GM23338 (cell line): ENCODE measurements around the gene ZNF792. TPM values are rescaled to one million over a fixed set of nuclear protein-coding genes. Genes with fewer than 3 reads are reported as not detected.

Experiments
- ATAC-seq: fragments of 200-7000 bp; cut with Tn5 transposase; 3 replicates; pipeline ENCODE4 v1.9.1; 2020
- DNase-seq: peaks from one replicate; pipeline ENCODE4 v3.0.0-alpha.2; 2015; ENCODE audit warnings: low spot score
- H2AFZ ChIP-seq: fragments of 200-600 bp; sonication (generic); 2 replicates; pipeline ENCODE4 v1.8.0; 2016; ENCODE audit warnings: antibody characterized with exemption, mild to moderate bottlenecking, moderate library complexity
- H3F3A ChIP-seq: fragments of 200-600 bp; sonication (generic); replicated peaks from 2 replicates; pipeline ENCODE4 v1.8.0; 2017; ENCODE audit warnings: antibody characterized with exemption, mixed run types, low read depth
- H3K27ac ChIP-seq: fragments of 200-600 bp; sonication (generic); 2 replicates; pipeline ENCODE4 v1.6.1; 2016; ENCODE audit warnings: low read depth
- H3K27me3 ChIP-seq: fragments of 200-600 bp; sonication (generic); 2 replicates; pipeline ENCODE4 v1.8.0; 2016; ENCODE audit warnings: mild to moderate bottlenecking, mixed run types, moderate library complexity; ENCODE audit not compliant: insufficient read depth
- H3K36me3 ChIP-seq: fragments of 200-600 bp; sonication (generic); 2 replicates; pipeline ENCODE4 v1.8.0; 2016; ENCODE audit warnings: mild to moderate bottlenecking; ENCODE audit not compliant: insufficient read depth
- H3K4me1 ChIP-seq: fragments of 200-600 bp; sonication (generic); 2 replicates; pipeline ENCODE4 v1.8.0; 2016; ENCODE audit warnings: mild to moderate bottlenecking, moderate library complexity; ENCODE audit not compliant: insufficient read depth
- H3K4me2 ChIP-seq: fragments of 200-600 bp; sonication (generic); 2 replicates; pipeline ENCODE4 v1.7.1; 2017; ENCODE audit warnings: mixed run types
- H3K4me3 ChIP-seq: fragments of 200-600 bp; sonication (generic); 2 replicates; pipeline ENCODE4 v1.6.1; 2016; ENCODE audit warnings: mixed run types
- H3K79me2 ChIP-seq: fragments of 200-600 bp; sonication (generic); replicated peaks from 2 replicates; pipeline ENCODE4 v1.8.0; 2017; ENCODE audit warnings: mild to moderate bottlenecking; ENCODE audit not compliant: insufficient read depth
- H3K9me2 ChIP-seq: fragments of 200-600 bp; sonication (generic); 2 replicates; pipeline ENCODE4 v1.8.0; 2017; ENCODE audit not compliant: insufficient read depth
- H4K20me1 ChIP-seq: fragments of 200-600 bp; sonication (generic); replicated peaks from 2 replicates; pipeline ENCODE4 v1.8.0; 2017; ENCODE audit warnings: mild to moderate bottlenecking; ENCODE audit not compliant: insufficient read depth
- H3K27ac Mint-ChIP-seq: 2 replicates; pipeline ENCODE4 v1.8.0; 2020; ENCODE audit warnings: inconsistent platforms, mild to moderate bottlenecking, moderate library complexity, mixed read lengths
- H3K27me3 Mint-ChIP-seq: 3 replicates; pipeline ENCODE4 v1.8.0; 2022; ENCODE audit warnings: low read depth, mild to moderate bottlenecking, moderate library complexity, mixed read lengths, inconsistent platforms; ENCODE audit not compliant: insufficient read depth, poor library complexity
- H3K36me3 Mint-ChIP-seq: 3 replicates; pipeline ENCODE4 v1.8.0; 2021; ENCODE audit warnings: low read depth, mild to moderate bottlenecking, inconsistent platforms, moderate library complexity, mixed read lengths
- H3K4me1 Mint-ChIP-seq: 3 replicates; pipeline ENCODE4 v1.8.0; 2020; ENCODE audit warnings: mild to moderate bottlenecking, inconsistent platforms, mixed read lengths
- H3K4me3 Mint-ChIP-seq: 3 replicates; pipeline ENCODE4 v1.8.0; 2021; ENCODE audit warnings: moderate library complexity, mild to moderate bottlenecking, inconsistent platforms, mixed read lengths
- H3K9me3 Mint-ChIP-seq: 3 replicates; pipeline ENCODE4 v1.8.0; 2020; ENCODE audit warnings: moderate library complexity, mild to moderate bottlenecking, inconsistent platforms, mixed read lengths
- EZH2 ChIP-seq: fragments of 200-600 bp; sonication (generic); IDR thresholded peaks from one replicate; pipeline ENCODE4 v1.8.0; 2017; ENCODE audit warnings: antibody characterized with exemption, mild to moderate bottlenecking, low read depth; ENCODE audit not compliant: unreplicated experiment
- JUNB ChIP-seq: IDR thresholded peaks from one replicate; pipeline ENCODE4 v1.6.1; 2016; ENCODE audit warnings: antibody characterized with exemption; ENCODE audit not compliant: unreplicated experiment
- NANOG ChIP-seq: IDR thresholded peaks from 2 replicates; pipeline ENCODE4 v1.6.1; 2016; ENCODE audit warnings: antibody characterized with exemption, borderline replicate concordance
- POLR2AphosphoS5 ChIP-seq: IDR thresholded peaks from 2 replicates; pipeline ENCODE4 v1.6.1; 2016; ENCODE audit warnings: antibody characterized with exemption, low read depth
- STAT1 ChIP-seq: IDR thresholded peaks from one replicate; pipeline ENCODE4 v1.6.1; 2016; ENCODE audit warnings: antibody characterized with exemption; ENCODE audit not compliant: unreplicated experiment
- ZNF114 ChIP-seq: fragments of 250-450 bp; sonication (Bioruptor Pico); IDR thresholded peaks from 2 replicates; pipeline ENCODE4 v1.5.0; 2020; ENCODE audit warnings: mild to moderate bottlenecking, moderate library complexity
- polyA plus RNA-seq: library from polyadenylated mRNA; unstranded; fragments of >200 nt; fragmentation: Nextera tagmentation; extraction: Ambion mirVana; gene quantifications from 2 replicates; pipeline ENCODE4 v1.2.1, GENCODE V29; 2016
- total RNA-seq: library from RNA; depleted of rRNA; stranded (reverse); fragments of >200 nt; shearing (Covaris generic); gene quantifications from 2 replicates; pipeline ENCODE4 v1.2.3, GENCODE V29; 2014
- TF ChIP-seq, protein P1 (sequence below): fragments of 250-450 bp; sonication (Bioruptor Pico); IDR thresholded peaks from 2 replicates; pipeline ENCODE4 v1.5.0; 2020; ENCODE audit warnings: mild to moderate bottlenecking, moderate library complexity

ZNF792 gene
- total and polyA plus RNA-seq, 2 experiments from 2014 or later = 1.3 to 12.8 TPM

DNA sequence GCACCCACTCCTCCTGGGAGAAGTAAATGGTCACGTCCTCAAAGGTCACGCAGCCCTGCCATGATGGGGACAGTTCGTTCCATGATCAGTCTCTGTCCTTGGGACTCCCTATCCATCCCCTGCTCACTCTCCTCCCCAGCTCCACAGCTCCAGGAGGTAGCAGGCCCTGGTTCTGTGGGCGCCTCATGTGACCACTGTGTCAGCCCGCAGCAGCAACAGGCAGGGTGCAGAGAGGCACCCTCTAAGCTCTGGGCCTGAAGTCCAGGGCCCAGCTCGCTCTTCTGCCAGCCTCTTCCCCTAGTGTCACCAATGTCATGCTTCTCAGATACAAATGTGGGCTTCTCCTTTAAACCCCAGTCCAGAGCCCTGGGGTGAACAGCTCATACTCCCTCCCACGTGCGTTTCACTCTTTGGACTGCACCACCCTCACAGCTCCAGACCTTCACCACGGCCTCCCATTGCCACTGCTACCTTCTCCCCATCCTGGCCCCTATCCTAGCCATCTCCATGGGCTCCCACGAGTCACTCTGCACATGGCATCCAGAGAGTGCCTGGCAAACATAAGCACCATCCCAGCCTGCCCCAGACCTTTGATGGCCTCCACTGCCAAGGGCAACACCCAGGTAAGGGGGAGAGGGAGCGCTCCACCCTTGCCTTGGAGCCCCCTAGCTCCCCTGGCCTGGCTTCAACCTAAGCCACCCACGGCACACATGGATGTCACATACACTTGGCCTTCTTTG lies 2.9 kb downstream of the ZNF792 start (continued):
- TF ChIP-seq, protein P1, sequence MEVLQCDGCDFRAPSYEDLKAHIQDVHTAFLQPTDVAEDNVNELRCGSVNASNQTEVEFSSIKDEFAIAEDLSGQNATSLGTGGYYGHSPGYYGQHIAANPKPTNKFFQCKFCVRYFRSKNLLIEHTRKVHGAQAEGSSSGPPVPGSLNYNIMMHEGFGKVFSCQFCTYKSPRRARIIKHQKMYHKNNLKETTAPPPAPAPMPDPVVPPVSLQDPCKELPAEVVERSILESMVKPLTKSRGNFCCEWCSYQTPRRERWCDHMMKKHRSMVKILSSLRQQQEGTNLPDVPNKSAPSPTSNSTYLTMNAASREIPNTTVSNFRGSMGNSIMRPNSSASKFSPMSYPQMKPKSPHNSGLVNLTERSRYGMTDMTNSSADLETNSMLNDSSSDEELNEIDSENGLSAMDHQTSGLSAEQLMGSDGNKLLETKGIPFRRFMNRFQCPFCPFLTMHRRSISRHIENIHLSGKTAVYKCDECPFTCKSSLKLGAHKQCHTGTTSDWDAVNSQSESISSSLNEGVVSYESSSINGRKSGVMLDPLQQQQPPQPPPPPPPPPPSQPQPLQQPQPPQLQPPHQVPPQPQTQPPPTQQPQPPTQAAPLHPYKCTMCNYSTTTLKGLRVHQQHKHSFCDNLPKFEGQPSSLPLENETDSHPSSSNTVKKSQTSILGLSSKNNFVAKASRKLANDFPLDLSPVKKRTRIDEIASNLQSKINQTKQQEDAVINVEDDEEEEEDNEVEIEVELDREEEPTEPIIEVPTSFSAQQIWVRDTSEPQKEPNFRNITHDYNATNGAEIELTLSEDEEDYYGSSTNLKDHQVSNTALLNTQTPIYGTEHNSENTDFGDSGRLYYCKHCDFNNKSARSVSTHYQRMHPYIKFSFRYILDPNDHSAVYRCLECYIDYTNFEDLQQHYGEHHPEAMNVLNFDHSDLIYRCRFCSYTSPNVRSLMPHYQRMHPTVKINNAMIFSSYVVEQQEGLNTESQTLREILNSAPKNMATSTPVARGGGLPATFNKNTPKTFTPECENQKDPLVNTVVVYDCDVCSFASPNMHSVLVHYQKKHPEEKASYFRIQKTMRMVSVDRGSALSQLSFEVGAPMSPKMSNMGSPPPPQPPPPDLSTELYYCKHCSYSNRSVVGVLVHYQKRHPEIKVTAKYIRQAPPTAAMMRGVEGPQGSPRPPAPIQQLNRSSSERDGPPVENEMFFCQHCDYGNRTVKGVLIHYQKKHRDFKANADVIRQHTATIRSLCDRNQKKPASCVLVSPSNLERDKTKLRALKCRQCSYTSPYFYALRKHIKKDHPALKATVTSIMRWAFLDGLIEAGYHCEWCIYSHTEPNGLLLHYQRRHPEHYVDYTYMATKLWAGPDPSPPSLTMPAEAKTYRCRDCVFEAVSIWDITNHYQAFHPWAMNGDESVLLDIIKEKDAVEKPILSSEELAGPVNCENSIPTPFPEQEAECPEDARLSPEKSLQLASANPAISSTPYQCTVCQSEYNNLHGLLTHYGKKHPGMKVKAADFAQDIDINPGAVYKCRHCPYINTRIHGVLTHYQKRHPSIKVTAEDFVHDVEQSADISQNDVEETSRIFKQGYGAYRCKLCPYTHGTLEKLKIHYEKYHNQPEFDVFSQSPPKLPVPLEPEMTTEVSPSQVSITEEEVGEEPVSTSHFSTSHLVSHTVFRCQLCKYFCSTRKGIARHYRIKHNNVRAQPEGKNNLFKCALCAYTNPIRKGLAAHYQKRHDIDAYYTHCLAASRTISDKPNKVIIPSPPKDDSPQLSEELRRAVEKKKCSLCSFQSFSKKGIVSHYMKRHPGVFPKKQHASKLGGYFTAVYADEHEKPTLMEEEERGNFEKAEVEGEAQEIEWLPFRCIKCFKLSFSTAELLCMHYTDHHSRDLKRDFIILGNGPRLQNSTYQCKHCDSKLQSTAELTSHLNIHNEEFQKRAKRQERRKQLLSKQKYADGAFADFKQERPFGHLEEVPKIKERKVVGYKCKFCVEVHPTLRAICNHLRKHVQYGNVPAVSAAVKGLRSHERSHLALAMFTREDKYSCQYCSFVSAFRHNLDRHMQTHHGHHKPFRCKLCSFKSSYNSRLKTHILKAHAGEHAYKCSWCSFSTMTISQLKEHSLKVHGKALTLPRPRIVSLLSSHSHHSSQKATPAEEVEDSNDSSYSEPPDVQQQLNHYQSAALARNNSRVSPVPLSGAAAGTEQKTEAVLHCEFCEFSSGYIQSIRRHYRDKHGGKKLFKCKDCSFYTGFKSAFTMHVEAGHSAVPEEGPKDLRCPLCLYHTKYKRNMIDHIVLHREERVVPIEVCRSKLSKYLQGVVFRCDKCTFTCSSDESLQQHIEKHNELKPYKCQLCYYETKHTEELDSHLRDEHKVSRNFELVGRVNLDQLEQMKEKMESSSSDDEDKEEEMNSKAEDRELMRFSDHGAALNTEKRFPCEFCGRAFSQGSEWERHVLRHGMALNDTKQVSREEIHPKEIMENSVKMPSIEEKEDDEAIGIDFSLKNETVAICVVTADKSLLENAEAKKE (CRISPR knock-in tag) = no peak

DNA sequence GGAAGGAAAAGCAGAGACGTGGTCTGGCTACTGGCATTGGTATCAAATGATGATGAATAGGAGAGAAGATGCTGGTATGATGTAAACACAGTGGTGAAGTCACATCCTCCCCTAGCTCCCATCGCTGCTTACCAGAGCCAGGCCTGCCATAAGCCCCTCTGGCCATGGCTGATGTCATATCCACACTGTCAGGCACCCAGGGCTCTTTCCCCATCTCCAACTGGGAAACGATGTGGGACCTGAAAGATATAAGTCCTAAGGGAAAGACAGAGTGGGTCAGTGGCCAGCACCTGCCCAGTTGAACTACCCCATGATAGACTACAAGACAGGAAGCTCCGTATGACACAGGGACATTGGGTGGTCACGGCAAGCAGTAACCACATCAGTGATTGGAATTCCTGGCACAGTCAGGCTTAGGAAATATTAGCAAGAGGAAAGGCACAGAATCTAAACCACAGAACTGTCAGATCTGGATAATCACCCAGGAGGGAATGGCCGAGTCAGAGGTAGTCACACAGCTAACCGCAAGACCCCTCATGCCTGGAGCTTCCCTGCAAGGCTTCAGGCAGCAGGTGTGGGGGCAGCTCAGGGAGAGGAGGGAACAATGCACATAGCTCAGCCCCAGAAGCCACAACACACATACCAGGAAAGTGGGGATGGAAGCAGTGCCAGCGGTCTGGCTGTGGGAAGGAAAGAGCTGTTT lies 3.8 kb downstream of the ZNF792 start:
- Mint-ChIP-seq H3K4me1 (peaks cover 13% of the 10 kb centered on the region), H3K27ac (peak overlapping the region; percentile 54; the same call in 1 of the 2 replicates), H3K4me3 (no peak overlapping the region; the same call in 2 of the 3 replicates), H3K9me3 (peaks cover 68% of the 10 kb centered on the region), H3K27me3 (peaks cover 16% of the 10 kb centered on the region), H3K36me3 (peaks cover 68% of the 10 kb centered on the region)
- Histone ChIP-seq H3K36me3 (peaks cover 35% of the 10 kb centered on the region), H3K79me2 (peaks cover 15% of the 10 kb centered on the region), H3K4me1 (peaks cover 13% of the 10 kb centered on the region), H3K4me3 (no peak overlapping the region), H3F3A (0 out of 2 replicates have a peak, but pooled peaks cover 3% of the 10 kb centered on the region), H3K4me2 (no peak overlapping the region), H3K27ac (no peak overlapping the region), H3K27me3 (peaks cover 11% of the 10 kb centered on the region), H3K9me2 (no peaks in the 10 kb centered on the region), H2AFZ (no peak overlapping the region), H4K20me1 (no peaks in the 10 kb centered on the region)
- DNase-seq (no peak), ATAC-seq (no peak)
- TF ChIP-seq ZNF114 (CRISPR knock-in tag) = no peak
- no peak for TF ChIP-seq POLR2AphosphoS5
- TF ChIP-seq STAT1 = no peak
- TF ChIP-seq, protein P1 (CRISPR knock-in tag) = no peak
- TF ChIP-seq EZH2 = no peak
- no peak for TF ChIP-seq JUNB
- no peak for TF ChIP-seq NANOG
